ENCODE data around the gene RINL.

GRCh38 chr19:38924388-38924787, 46.3 kb upstream of the RINL start:
- TF ChIP-seq, protein P1, sequence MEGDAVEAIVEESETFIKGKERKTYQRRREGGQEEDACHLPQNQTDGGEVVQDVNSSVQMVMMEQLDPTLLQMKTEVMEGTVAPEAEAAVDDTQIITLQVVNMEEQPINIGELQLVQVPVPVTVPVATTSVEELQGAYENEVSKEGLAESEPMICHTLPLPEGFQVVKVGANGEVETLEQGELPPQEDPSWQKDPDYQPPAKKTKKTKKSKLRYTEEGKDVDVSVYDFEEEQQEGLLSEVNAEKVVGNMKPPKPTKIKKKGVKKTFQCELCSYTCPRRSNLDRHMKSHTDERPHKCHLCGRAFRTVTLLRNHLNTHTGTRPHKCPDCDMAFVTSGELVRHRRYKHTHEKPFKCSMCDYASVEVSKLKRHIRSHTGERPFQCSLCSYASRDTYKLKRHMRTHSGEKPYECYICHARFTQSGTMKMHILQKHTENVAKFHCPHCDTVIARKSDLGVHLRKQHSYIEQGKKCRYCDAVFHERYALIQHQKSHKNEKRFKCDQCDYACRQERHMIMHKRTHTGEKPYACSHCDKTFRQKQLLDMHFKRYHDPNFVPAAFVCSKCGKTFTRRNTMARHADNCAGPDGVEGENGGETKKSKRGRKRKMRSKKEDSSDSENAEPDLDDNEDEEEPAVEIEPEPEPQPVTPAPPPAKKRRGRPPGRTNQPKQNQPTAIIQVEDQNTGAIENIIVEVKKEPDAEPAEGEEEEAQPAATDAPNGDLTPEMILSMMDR (IDR thresholded peaks at IDR 0.05; ENCODE audit: poor library complexity, severe bottlenecking) = no peak
- TF ChIP-seq SMC3 (conservative IDR thresholded peaks at IDR 0.05; ENCODE audit: poor library complexity) (no peak), EZH2 (IDR thresholded peaks at IDR 0.05; ENCODE audit: borderline replicate concordance, insufficient read depth, low read length, poor library complexity, severe bottlenecking) (no peak)

Data from neural cell (in vitro differentiated cells).